ENCODE data around the gene TBX20. TPM values are rescaled to one million over a fixed set of nuclear protein-coding genes. Genes with fewer than 3 reads are reported as not detected.

Gene TBX20
- total and polyA plus RNA-seq, 2 of the 8 experiments (the other 6 are each of a cell fraction or from before 2014, with no cell fraction given): 0.08 to 0.26 TPM

DNA sequence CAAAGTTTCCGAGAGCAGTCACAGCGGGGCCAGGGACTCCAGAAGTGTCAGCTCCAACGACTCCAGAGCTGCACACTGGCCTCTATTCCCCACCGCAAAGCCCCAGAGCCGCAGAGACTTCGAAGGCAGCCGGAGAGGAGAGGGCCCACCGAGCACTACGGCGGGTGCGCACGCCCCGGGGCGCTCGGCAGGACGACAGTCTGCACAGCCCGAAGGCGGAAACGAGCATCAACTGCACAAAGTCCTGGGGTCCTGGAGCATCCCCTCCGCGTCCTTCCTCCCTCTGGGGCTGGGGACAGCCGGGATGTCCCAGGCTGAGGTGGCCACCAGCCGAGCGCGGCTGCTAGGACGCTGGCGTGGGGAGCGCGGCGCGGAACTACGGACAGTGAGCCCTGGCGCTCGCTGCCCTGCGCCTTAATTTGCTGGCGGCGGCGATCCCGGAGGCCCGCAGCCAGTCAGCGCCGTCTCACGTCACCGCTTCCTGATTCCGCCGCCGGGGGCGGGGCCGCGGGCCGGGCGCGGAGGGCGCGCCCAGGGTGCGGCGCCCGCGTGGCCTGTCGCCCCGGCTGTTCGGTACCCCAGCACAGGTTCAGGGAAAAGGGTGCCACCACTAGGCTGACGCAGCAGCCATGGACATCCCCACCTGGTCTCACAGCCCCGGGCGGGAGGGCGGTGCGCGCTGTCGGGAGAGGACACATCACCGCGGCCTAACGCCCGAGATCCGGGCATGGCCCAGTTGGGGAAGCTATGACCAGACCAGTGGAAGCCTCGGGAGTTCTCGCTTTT lies at the start of gene TBX20 (continued):
- TF ChIP-seq, protein P1, sequence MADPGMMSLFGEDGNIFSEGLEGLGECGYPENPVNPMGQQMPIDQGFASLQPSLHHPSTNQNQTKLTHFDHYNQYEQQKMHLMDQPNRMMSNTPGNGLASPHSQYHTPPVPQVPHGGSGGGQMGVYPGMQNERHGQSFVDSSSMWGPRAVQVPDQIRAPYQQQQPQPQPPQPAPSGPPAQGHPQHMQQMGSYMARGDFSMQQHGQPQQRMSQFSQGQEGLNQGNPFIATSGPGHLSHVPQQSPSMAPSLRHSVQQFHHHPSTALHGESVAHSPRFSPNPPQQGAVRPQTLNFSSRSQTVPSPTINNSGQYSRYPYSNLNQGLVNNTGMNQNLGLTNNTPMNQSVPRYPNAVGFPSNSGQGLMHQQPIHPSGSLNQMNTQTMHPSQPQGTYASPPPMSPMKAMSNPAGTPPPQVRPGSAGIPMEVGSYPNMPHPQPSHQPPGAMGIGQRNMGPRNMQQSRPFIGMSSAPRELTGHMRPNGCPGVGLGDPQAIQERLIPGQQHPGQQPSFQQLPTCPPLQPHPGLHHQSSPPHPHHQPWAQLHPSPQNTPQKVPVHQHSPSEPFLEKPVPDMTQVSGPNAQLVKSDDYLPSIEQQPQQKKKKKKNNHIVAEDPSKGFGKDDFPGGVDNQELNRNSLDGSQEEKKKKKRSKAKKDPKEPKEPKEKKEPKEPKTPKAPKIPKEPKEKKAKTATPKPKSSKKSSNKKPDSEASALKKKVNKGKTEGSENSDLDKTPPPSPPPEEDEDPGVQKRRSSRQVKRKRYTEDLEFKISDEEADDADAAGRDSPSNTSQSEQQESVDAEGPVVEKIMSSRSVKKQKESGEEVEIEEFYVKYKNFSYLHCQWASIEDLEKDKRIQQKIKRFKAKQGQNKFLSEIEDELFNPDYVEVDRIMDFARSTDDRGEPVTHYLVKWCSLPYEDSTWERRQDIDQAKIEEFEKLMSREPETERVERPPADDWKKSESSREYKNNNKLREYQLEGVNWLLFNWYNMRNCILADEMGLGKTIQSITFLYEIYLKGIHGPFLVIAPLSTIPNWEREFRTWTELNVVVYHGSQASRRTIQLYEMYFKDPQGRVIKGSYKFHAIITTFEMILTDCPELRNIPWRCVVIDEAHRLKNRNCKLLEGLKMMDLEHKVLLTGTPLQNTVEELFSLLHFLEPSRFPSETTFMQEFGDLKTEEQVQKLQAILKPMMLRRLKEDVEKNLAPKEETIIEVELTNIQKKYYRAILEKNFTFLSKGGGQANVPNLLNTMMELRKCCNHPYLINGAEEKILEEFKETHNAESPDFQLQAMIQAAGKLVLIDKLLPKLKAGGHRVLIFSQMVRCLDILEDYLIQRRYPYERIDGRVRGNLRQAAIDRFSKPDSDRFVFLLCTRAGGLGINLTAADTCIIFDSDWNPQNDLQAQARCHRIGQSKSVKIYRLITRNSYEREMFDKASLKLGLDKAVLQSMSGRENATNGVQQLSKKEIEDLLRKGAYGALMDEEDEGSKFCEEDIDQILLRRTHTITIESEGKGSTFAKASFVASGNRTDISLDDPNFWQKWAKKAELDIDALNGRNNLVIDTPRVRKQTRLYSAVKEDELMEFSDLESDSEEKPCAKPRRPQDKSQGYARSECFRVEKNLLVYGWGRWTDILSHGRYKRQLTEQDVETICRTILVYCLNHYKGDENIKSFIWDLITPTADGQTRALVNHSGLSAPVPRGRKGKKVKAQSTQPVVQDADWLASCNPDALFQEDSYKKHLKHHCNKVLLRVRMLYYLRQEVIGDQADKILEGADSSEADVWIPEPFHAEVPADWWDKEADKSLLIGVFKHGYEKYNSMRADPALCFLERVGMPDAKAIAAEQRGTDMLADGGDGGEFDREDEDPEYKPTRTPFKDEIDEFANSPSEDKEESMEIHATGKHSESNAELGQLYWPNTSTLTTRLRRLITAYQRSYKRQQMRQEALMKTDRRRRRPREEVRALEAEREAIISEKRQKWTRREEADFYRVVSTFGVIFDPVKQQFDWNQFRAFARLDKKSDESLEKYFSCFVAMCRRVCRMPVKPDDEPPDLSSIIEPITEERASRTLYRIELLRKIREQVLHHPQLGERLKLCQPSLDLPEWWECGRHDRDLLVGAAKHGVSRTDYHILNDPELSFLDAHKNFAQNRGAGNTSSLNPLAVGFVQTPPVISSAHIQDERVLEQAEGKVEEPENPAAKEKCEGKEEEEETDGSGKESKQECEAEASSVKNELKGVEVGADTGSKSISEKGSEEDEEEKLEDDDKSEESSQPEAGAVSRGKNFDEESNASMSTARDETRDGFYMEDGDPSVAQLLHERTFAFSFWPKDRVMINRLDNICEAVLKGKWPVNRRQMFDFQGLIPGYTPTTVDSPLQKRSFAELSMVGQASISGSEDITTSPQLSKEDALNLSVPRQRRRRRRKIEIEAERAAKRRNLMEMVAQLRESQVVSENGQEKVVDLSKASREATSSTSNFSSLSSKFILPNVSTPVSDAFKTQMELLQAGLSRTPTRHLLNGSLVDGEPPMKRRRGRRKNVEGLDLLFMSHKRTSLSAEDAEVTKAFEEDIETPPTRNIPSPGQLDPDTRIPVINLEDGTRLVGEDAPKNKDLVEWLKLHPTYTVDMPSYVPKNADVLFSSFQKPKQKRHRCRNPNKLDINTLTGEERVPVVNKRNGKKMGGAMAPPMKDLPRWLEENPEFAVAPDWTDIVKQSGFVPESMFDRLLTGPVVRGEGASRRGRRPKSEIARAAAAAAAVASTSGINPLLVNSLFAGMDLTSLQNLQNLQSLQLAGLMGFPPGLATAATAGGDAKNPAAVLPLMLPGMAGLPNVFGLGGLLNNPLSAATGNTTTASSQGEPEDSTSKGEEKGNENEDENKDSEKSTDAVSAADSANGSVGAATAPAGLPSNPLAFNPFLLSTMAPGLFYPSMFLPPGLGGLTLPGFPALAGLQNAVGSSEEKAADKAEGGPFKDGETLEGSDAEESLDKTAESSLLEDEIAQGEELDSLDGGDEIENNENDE (IDR thresholded peaks at IDR 0.05; ENCODE audit: insufficient replicate concordance, low read length): no peak
- TF ChIP-seq SIN3A (conservative IDR thresholded peaks at IDR 0.05 in 1 of 2, IDR thresholded peaks at IDR 0.05 in 1 of 2; ENCODE audit: low read depth in 1 of 2, low read length in 2 of 2): no peak
- TF ChIP-seq RNF2 (IDR thresholded peaks at IDR 0.05; ENCODE audit: borderline replicate concordance, low read depth, low read length, missing control alignments, poor library complexity, severe bottlenecking): peak; percentile 78
- no peak for TF ChIP-seq CTBP2 (IDR thresholded peaks at IDR 0.05; ENCODE audit: borderline replicate concordance, insufficient read depth, insufficient read length, low read length)
- TF ChIP-seq GTF2F1 (IDR thresholded peaks at IDR 0.05; ENCODE audit: borderline replicate concordance, low read depth, low read length): no peak
- TF ChIP-seq TEAD4 (IDR thresholded peaks at IDR 0.05; ENCODE audit: low read depth, low read length): no peak

All from H1 (cell line).